Measurements from ENCODE around the gene MMAB. TPM values are rescaled to one million over a fixed set of nuclear protein-coding genes. Genes with fewer than 3 reads are reported as not detected.

MMAB gene
- total and polyA plus RNA-seq, 10 of the 15 experiments (the other 5 are each of a cell fraction or from before 2014, with no cell fraction given): 10.6 to 65.3 (median 45.2) TPM

DNA sequence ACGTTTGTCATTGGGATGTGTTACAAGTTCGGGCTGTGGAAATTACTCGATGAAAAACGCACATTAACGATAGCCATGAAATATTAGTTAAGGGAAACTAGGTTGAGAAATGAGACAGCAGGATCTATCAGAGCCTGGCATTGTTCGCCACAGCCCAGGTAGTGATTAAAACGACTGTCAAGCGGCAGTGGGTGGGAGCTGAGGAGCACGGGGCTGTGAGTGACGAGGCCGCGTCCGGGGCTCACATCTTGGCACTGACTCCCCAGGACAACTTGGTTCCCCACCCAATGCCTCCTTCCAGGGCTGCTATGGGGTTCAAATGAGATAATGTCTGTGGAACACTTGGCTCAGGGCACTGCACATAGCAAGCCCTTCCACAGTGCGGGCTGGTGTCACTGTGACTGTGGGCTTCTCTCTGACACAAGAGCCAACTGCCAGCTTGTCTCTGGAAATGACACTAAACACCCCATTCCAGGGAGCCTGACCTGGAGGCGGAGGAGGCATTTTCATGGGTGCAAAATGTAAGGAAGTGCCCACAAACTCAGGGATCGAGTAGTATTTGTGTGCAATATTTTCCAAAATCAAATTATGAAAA is 19.3 kb downstream of the MMAB start:
- no peak for ATAC-seq
- ChIA-PET POLR2A (no interaction called here), SMC1A (ENCODE audit: uncharacterized antibody, unreplicated experiment) (no interaction called here), RAD21 (ENCODE audit: unreplicated experiment) (no interaction called here), CTCF (interaction anchor here (1.6 kb wide), 1 partner anchor 222 kb away, joined by 4 read pairs; no protein-coding TSS in a partner anchor)
- Histone ChIP-seq H3K9ac (ENCODE audit: control insufficient read depth, insufficient read depth, low read length) (no peak overlapping the region), H4K20me1 (ENCODE audit: control insufficient read depth, insufficient read depth) (no peaks in the 10 kb centered on the region), H3K36me3 (ENCODE audit: control insufficient read depth in 2 of 2, insufficient read depth in 2 of 2, low read length in 1 of 2) (no peaks in the 10 kb centered on the region), H3K27me3 (replicated peaks in 1 of 2; ENCODE audit: control insufficient read depth in 2 of 2, insufficient read depth in 2 of 2, low read length in 1 of 2) (no peaks in the 10 kb centered on the region), H3K4me3 (no peak overlapping the region), H2AFZ (ENCODE audit: control insufficient read depth, low read depth, low read length) (no peak overlapping the region), H3K4me1 (ENCODE audit: control insufficient read depth, insufficient read depth, low read length) (no peaks in the 10 kb centered on the region), H3K79me2 (ENCODE audit: control insufficient read depth, insufficient read depth, low read length) (no peaks in the 10 kb centered on the region), H3K9me3 (replicated peaks; ENCODE audit: control insufficient read depth, insufficient read depth, low read length) (no peaks in the 10 kb centered on the region), H3K27ac (ENCODE audit: control insufficient read depth, insufficient read depth) (no peak overlapping the region), H3K4me2 (ENCODE audit: control insufficient read depth, insufficient read depth) (no peak overlapping the region)
- intact Hi-C loops (cut with micrococcal nuclease; ENCODE audit: unreplicated experiment): no loop called here
- TF ChIP-seq JUNB (IDR thresholded peaks at IDR 0.05) (no peak), POLR2AphosphoS5 (IDR thresholded peaks at IDR 0.05; ENCODE audit: low read length) (no peak), SUPT20H (IDR thresholded peaks at IDR 0.05; ENCODE audit: borderline replicate concordance, control insufficient read depth, low read depth, low read length) (no peak), CHD1 (IDR thresholded peaks at IDR 0.05; ENCODE audit: low read depth, low read length) (no peak), SMC3 (IDR thresholded peaks at IDR 0.05; ENCODE audit: borderline replicate concordance, low read length) (no peak), LARP7 (IDR thresholded peaks at IDR 0.05) (no peak), TBL1XR1 (IDR thresholded peaks at IDR 0.05; ENCODE audit: low read depth, low read length) (no peak), SMARCA5 (IDR thresholded peaks at IDR 0.05) (no peak), NFXL1 (IDR thresholded peaks at IDR 0.05; ENCODE audit: borderline replicate concordance) (no peak), EP300 (IDR thresholded peaks at IDR 0.05; ENCODE audit: borderline replicate concordance in 1 of 2, control insufficient read depth in 1 of 2, low read depth in 2 of 2, low read length in 2 of 2) (no peak)
- TF ChIP-seq, protein P1, sequence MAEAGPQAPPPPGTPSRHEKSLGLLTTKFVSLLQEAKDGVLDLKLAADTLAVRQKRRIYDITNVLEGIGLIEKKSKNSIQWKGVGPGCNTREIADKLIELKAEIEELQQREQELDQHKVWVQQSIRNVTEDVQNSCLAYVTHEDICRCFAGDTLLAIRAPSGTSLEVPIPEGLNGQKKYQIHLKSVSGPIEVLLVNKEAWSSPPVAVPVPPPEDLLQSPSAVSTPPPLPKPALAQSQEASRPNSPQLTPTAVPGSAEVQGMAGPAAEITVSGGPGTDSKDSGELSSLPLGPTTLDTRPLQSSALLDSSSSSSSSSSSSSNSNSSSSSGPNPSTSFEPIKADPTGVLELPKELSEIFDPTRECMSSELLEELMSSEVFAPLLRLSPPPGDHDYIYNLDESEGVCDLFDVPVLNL (IDR thresholded peaks at IDR 0.05; ENCODE audit: low read depth, low read length): no peak
- TF ChIP-seq, protein P2, sequence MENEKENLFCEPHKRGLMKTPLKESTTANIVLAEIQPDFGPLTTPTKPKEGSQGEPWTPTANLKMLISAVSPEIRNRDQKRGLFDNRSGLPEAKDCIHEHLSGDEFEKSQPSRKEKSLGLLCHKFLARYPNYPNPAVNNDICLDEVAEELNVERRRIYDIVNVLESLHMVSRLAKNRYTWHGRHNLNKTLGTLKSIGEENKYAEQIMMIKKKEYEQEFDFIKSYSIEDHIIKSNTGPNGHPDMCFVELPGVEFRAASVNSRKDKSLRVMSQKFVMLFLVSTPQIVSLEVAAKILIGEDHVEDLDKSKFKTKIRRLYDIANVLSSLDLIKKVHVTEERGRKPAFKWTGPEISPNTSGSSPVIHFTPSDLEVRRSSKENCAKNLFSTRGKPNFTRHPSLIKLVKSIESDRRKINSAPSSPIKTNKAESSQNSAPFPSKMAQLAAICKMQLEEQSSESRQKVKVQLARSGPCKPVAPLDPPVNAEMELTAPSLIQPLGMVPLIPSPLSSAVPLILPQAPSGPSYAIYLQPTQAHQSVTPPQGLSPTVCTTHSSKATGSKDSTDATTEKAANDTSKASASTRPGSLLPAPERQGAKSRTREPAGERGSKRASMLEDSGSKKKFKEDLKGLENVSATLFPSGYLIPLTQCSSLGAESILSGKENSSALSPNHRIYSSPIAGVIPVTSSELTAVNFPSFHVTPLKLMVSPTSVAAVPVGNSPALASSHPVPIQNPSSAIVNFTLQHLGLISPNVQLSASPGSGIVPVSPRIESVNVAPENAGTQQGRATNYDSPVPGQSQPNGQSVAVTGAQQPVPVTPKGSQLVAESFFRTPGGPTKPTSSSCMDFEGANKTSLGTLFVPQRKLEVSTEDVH (IDR thresholded peaks at IDR 0.05; ENCODE audit: low read depth, partially characterized antibody): no peak
- TF ChIP-seq, protein P3, sequence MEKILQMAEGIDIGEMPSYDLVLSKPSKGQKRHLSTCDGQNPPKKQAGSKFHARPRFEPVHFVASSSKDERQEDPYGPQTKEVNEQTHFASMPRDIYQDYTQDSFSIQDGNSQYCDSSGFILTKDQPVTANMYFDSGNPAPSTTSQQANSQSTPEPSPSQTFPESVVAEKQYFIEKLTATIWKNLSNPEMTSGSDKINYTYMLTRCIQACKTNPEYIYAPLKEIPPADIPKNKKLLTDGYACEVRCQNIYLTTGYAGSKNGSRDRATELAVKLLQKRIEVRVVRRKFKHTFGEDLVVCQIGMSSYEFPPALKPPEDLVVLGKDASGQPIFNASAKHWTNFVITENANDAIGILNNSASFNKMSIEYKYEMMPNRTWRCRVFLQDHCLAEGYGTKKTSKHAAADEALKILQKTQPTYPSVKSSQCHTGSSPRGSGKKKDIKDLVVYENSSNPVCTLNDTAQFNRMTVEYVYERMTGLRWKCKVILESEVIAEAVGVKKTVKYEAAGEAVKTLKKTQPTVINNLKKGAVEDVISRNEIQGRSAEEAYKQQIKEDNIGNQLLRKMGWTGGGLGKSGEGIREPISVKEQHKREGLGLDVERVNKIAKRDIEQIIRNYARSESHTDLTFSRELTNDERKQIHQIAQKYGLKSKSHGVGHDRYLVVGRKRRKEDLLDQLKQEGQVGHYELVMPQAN (conservative IDR thresholded peaks at IDR 0.05): no peak
- BruUV-seq (replicated peaks): no TSS peak
- DNase-seq (ENCODE audit: low read depth, low spot score): no peak
- WGBS (ENCODE audit: insufficient coverage, insufficient replicate concordance, low lambda C conversion rate, missing lambda C conversion rate): 84% methylated on average over 16 of the region's 16 CpGs
- in situ Hi-C loops (cut with MboI): no loop called here
- FAIRE-seq: no peak

Data from GM12878 (cell line).